T-cell (primary cell): ENCODE measurements around the gene MBP. TPM values are rescaled to one million over a fixed set of nuclear protein-coding genes. Genes with fewer than 3 reads are reported as not detected.

ENCODE experiments used
- ATAC-seq, 4 experiments: fragments of 200-7000 bp in 3 of 4; fragments of 150-1000 bp in 1 of 4; cut with Tn5 transposase; replicated peaks in 1 of 4; 1 replicate in 3 of 4; 2 replicates in 1 of 4; pipeline ENCODE4 v1.10.0; 2021; ENCODE audit warnings: moderate library complexity in 3 of 4, mild to moderate bottlenecking in 2 of 4, moderate number of reproducible peaks in 1 of 4
- CTCF ChIA-PET, 2 donors: fragments of 300-600 bp; sonication (Branson Sonifier 250); formaldehyde crosslinking; loops; one replicate each; lab custom pipeline; 2022; ENCODE audit warnings: antibody characterized with exemption in 2 of 2; lab: Charles Lee
- POLR2A ChIA-PET, 2 donors: fragments of 300-600 bp; sonication (Branson Sonifier 250); formaldehyde crosslinking; loops; one replicate each; lab custom pipeline; 2022; ENCODE audit warnings: antibody characterized with exemption in 2 of 2; lab: Charles Lee
- DNase-seq, 35 experiments: peaks; one replicate each; pipeline versions ENCODE4 v3.0.0 to v3.0.0-alpha.2; 2013 to 2023
- H3K27ac ChIP-seq: one replicate; pipeline ENCODE4 v1.5.1; 2013; ENCODE audit warnings: low read length
- H3K27me3 ChIP-seq, 2 experiments: replicated peaks in 1 of 2; 1 replicate in 1 of 2; 2 replicates in 1 of 2; pipeline versions ENCODE4 v1.6.1 to v1.7.0; 2013; ENCODE audit warnings: low read length in 1 of 2, mixed read lengths in 1 of 2; ENCODE audit not compliant: control insufficient read depth in 2 of 2, insufficient read depth in 2 of 2; ENCODE audit errors: extremely low read depth in 1 of 2
- H3K36me3 ChIP-seq, 2 donors: 1 replicate in 1 of 2; 2 replicates in 1 of 2; pipeline versions ENCODE4 v1.6.1 to v1.7.0; 2013; ENCODE audit warnings: low read length in 1 of 2; ENCODE audit not compliant: control insufficient read depth in 2 of 2, insufficient read depth in 1 of 2; ENCODE audit errors: extremely low read depth in 1 of 2
- H3K4me1 ChIP-seq, 2 experiments: 1 replicate in 1 of 2; 2 replicates in 1 of 2; pipeline versions ENCODE4 v1.6.1 to v1.7.0; 2013; ENCODE audit warnings: low read length in 2 of 2, mixed read lengths in 1 of 2; ENCODE audit not compliant: insufficient read depth in 2 of 2, control insufficient read depth in 1 of 2; ENCODE audit errors: extremely low read depth in 1 of 2
- H3K4me3 ChIP-seq, 2 donors: 1 replicate in 1 of 2; 2 replicates in 1 of 2; pipeline versions ENCODE4 v1.5.1 to v1.7.0; 2013; ENCODE audit warnings: mild to moderate bottlenecking in 2 of 2, low read length in 1 of 2, moderate library complexity in 1 of 2; ENCODE audit not compliant: control insufficient read depth in 1 of 2; ENCODE audit errors: extremely low read depth in 1 of 2
- H3K9me3 ChIP-seq: 2 replicates; pipeline ENCODE4 v1.7.0; 2013
- H3K27ac Mint-ChIP-seq, 2 donors: one replicate each; pipeline ENCODE4 v1.8.0; 2020 to 2021; ENCODE audit warnings: mild to moderate bottlenecking in 2 of 2, mixed read lengths in 2 of 2
- H3K27me3 Mint-ChIP-seq, 2 donors: one replicate each; pipeline ENCODE4 v1.8.0; 2021 to 2022; ENCODE audit warnings: mixed read lengths in 2 of 2
- H3K36me3 Mint-ChIP-seq: one replicate; pipeline ENCODE4 v1.8.0; 2021; ENCODE audit warnings: mixed read lengths
- H3K4me1 Mint-ChIP-seq, 3 donors: one replicate each; pipeline ENCODE4 v1.8.0; 2020 to 2022; ENCODE audit warnings: mixed read lengths in 3 of 3, mild to moderate bottlenecking in 1 of 3
- H3K4me3 Mint-ChIP-seq, 3 donors: one replicate each; pipeline ENCODE4 v1.8.0; 2020 to 2022; ENCODE audit warnings: mild to moderate bottlenecking in 3 of 3, mixed read lengths in 3 of 3, moderate library complexity in 3 of 3
- H3K9me3 Mint-ChIP-seq, 3 donors: one replicate each; pipeline ENCODE4 v1.8.0; 2020 to 2022; ENCODE audit warnings: mixed read lengths in 3 of 3
- WGBS: methylation state at CpG from one replicate; pipeline ENCODE4 v1.1.5; 2013; ENCODE audit warnings: missing lambda C conversion rate; ENCODE audit not compliant: insufficient coverage; 5-methylcytosine and 5-hydroxymethylcytosine counted together
- total RNA-seq, 35 experiments: library from RNA in 6 of 35; stranded (reverse) in 6 of 35; fragments of 120-200 nt in 1 of 35; gene quantifications; one replicate each; pipeline versions ENCODE4 v1.2.1 to v1.2.4 and lab custom pipeline; 2013 to 2026

MBP gene
- total RNA-seq, 5 donors from 2014 or later (not counting 1 experiment from before 2014, with no cell fraction given), result 114 to 185 (median 152) TPM

GRCh38 chr18:77155031-77155430 is 22.4 kb upstream of the MBP start:
- Histone ChIP-seq H3K4me3 (no peak overlapping the region), H3K4me1 (no peaks in the 10 kb centered on the region), H3K27me3 (peaks cover 0 to 3% of the 10 kb centered on the region in 2 experiments), H3K27ac (no peak overlapping the region), H3K9me3 (no peaks in the 10 kb centered on the region), H3K36me3 (no peaks in the 10 kb centered on the region)
- 83% methylated on average over 17 of the region's 17 CpGs for WGBS
- CTCF ChIA-PET, result no interaction called here
- H3K27ac Mint-ChIP-seq, result no peak overlapping the region
- H3K27me3 Mint-ChIP-seq, result no peaks in the 10 kb centered on the region
- no peak for ATAC-seq
- H3K4me1 Mint-ChIP-seq, result peaks cover 7 to 9% (median 8%) of the 10 kb centered on the region in 3 donors
- H3K9me3 Mint-ChIP-seq, result no peaks in the 10 kb centered on the region
- no peak for DNase-seq
- no peak overlapping the region for H3K4me3 Mint-ChIP-seq
- POLR2A ChIA-PET, result no interaction called here
- no peaks in the 10 kb centered on the region for H3K36me3 Mint-ChIP-seq

GRCh38 chr18:77153404-77153803 is 20.8 kb upstream of the MBP start:
- Histone ChIP-seq H3K9me3 (no peaks in the 10 kb centered on the region), H3K4me1 (no peaks in the 10 kb centered on the region), H3K36me3 (no peaks in the 10 kb centered on the region), H3K27me3 (peaks cover 0 to 3% of the 10 kb centered on the region in 2 experiments), H3K27ac (no peak overlapping the region), H3K4me3 (no peak overlapping the region)
- ChIA-PET POLR2A (interaction anchor here in 1 of 2 donors (0.6 kb wide), 1 partner anchor 351 kb away, joined by 3 read pairs; no protein-coding TSS in a partner anchor), CTCF (interaction anchor here in 1 of 2 donors (0.5 kb wide), 1 partner anchor 351 kb away, joined by 4 read pairs; no protein-coding TSS in a partner anchor)
- no peaks in the 10 kb centered on the region for H3K27me3 Mint-ChIP-seq
- H3K9me3 Mint-ChIP-seq, result no peaks in the 10 kb centered on the region
- DNase-seq (no peak), ATAC-seq (no peak)
- H3K4me3 Mint-ChIP-seq, result no peak overlapping the region
- no peak overlapping the region for H3K27ac Mint-ChIP-seq
- WGBS, result no CpG with 5 or more reads among the region's 6 CpGs
- peaks cover 7 to 11% (median 9%) of the 10 kb centered on the region in 3 donors for H3K4me1 Mint-ChIP-seq
- no peaks in the 10 kb centered on the region for H3K36me3 Mint-ChIP-seq

GRCh38 chr18:77151772-77152520 is 19.4 kb upstream of the MBP start:
- ChIA-PET POLR2A (no interaction called here), CTCF (no interaction called here)
- H3K27me3 ChIP-seq, result peaks cover 0 to 3% of the 10 kb centered on the region in 2 experiments
- no peaks in the 10 kb centered on the region for H3K9me3 ChIP-seq
- H3K27ac Mint-ChIP-seq, result no peak overlapping the region
- no peaks in the 10 kb centered on the region for H3K9me3 Mint-ChIP-seq
- H3K4me3 Mint-ChIP-seq, result no peak overlapping the region
- H3K4me3 ChIP-seq, result no peak overlapping the region
- H3K27ac ChIP-seq, result no peak overlapping the region
- DNase-seq (no peak), ATAC-seq (no peak)
- peaks cover 17 to 24% (median 18%) of the 10 kb centered on the region in 3 donors for H3K4me1 Mint-ChIP-seq
- WGBS, result 95% methylated on average over 13 of the region's 22 CpGs
- H3K4me1 ChIP-seq, result peaks cover 5 to 6% of the 10 kb centered on the region in 2 experiments
- no peaks in the 10 kb centered on the region for H3K27me3 Mint-ChIP-seq
- no peaks in the 10 kb centered on the region for H3K36me3 Mint-ChIP-seq
- H3K36me3 ChIP-seq, result no peaks in the 10 kb centered on the region

GRCh38 chr18:77151033-77151771 is 18.6 kb upstream of the MBP start:
- no peaks in the 10 kb centered on the region for H3K36me3 ChIP-seq
- H3K27ac ChIP-seq, result no peak overlapping the region
- H3K4me3 ChIP-seq, result no peak overlapping the region
- H3K27me3 Mint-ChIP-seq, result no peaks in the 10 kb centered on the region
- WGBS, result 75% methylated on average over 7 of the region's 8 CpGs
- peaks cover 25 to 32% (median 25%) of the 10 kb centered on the region in 3 donors for H3K4me1 Mint-ChIP-seq
- peaks cover 0 to under 1% of the 10 kb centered on the region in 2 experiments for H3K27me3 ChIP-seq
- H3K36me3 Mint-ChIP-seq, result no peaks in the 10 kb centered on the region
- H3K9me3 Mint-ChIP-seq, result no peaks in the 10 kb centered on the region
- peaks cover 6 to 12% of the 10 kb centered on the region in 2 experiments for H3K4me1 ChIP-seq
- no peak overlapping the region for H3K4me3 Mint-ChIP-seq
- H3K27ac Mint-ChIP-seq, result peak overlapping the region in 1 of 2 donors; percentile 49
- POLR2A ChIA-PET, result no interaction called here
- no peaks in the 10 kb centered on the region for H3K9me3 ChIP-seq
- CTCF ChIA-PET, result interaction anchor here in 1 of 2 donors (1.7 kb wide), 1 partner anchor 84 kb away, joined by 4 read pairs; no protein-coding TSS in a partner anchor
- ATAC-seq (no peak), DNase-seq (no peak)

GRCh38 chr18:77150588-77150987 is 18.0 kb upstream of the MBP start:
- POLR2A ChIA-PET, result no interaction called here

GRCh38 chr18:77148289-77148688 is 15.7 kb upstream of the MBP start:
- H3K27ac Mint-ChIP-seq, result no peak overlapping the region
- H3K4me3 Mint-ChIP-seq, result no peak overlapping the region
- CTCF ChIA-PET, result no interaction called here

More at GRCh38 chr18:77150588-77150987, 18.0 kb upstream of the MBP start:
- CTCF ChIA-PET, result interaction anchor here in 1 of 2 donors (1.7 kb wide), 1 partner anchor 84 kb away, joined by 4 read pairs; no protein-coding TSS in a partner anchor
- no peaks in the 10 kb centered on the region for H3K36me3 Mint-ChIP-seq
- no peaks in the 10 kb centered on the region for H3K9me3 Mint-ChIP-seq
- H3K4me3 ChIP-seq, result no peak overlapping the region
- H3K27me3 Mint-ChIP-seq, result no peaks in the 10 kb centered on the region
- H3K27me3 ChIP-seq, result no peaks in the 10 kb centered on the region
- peaks cover 30 to 35% (median 31%) of the 10 kb centered on the region in 3 donors for H3K4me1 Mint-ChIP-seq
- H3K27ac ChIP-seq, result no peak overlapping the region
- H3K27ac Mint-ChIP-seq, result no peak overlapping the region
- DNase-seq, result no peak
- H3K4me1 ChIP-seq, result peaks cover 6 to 13% of the 10 kb centered on the region in 2 experiments
- no peak for ATAC-seq
- H3K9me3 ChIP-seq, result no peaks in the 10 kb centered on the region
- no peak overlapping the region for H3K4me3 Mint-ChIP-seq
- 100% methylated on average over 2 of the region's 4 CpGs for WGBS
- no peaks in the 10 kb centered on the region for H3K36me3 ChIP-seq

More at GRCh38 chr18:77148289-77148688, 15.7 kb upstream of the MBP start:
- Histone ChIP-seq H3K27me3 (no peaks in the 10 kb centered on the region), H3K4me1 (peaks cover 6 to 21% of the 10 kb centered on the region in 2 experiments), H3K4me3 (no peak overlapping the region), H3K9me3 (no peaks in the 10 kb centered on the region), H3K36me3 (no peaks in the 10 kb centered on the region), H3K27ac (no peak overlapping the region)
- ATAC-seq (no peak), DNase-seq (no peak)
- no CpG with 5 or more reads among the region's 2 CpGs for WGBS
- Mint-ChIP-seq H3K27me3 (no peaks in the 10 kb centered on the region), H3K9me3 (peaks cover 4 to 10% (median 5%) of the 10 kb centered on the region in 3 donors), H3K4me1 (peaks cover 40 to 48% (median 48%) of the 10 kb centered on the region in 3 donors), H3K36me3 (peaks cover 4% of the 10 kb centered on the region)
- POLR2A ChIA-PET, result interaction anchor here in 1 of 2 donors (0.6 to 0.9 kb wide), 2 partner anchors 65 to 229 kb away, joined by 3 read pairs; no protein-coding TSS in a partner anchor
